Chondrocyte (in vitro differentiated cells): ENCODE results near the gene C12orf57. TPM values are rescaled to one million over a fixed set of nuclear protein-coding genes. Genes with fewer than 3 reads are reported as not detected.

Experiments used
- DNase-seq: peaks from one replicate; pipeline ENCODE4 v3.0.0; 2021; ENCODE audit warnings: mixed read lengths, low spot score
- H3K27ac Mint-ChIP-seq: one replicate; pipeline ENCODE4 v1.8.0; 2021; ENCODE audit warnings: mild to moderate bottlenecking, moderate library complexity, mixed read lengths; ENCODE audit not compliant: unreplicated experiment
- H3K27me3 Mint-ChIP-seq: 2 replicates; pipeline ENCODE4 v1.8.0; 2021; ENCODE audit warnings: low read depth, mixed read lengths
- H3K36me3 Mint-ChIP-seq: 2 replicates; pipeline ENCODE4 v1.8.0; 2021; ENCODE audit warnings: low read depth, mixed read lengths
- H3K4me1 Mint-ChIP-seq: 2 replicates; pipeline ENCODE4 v1.8.0; 2021; ENCODE audit warnings: low read depth, mild to moderate bottlenecking, mixed read lengths
- H3K4me3 Mint-ChIP-seq: one replicate; pipeline ENCODE4 v1.8.0; 2021; ENCODE audit warnings: mild to moderate bottlenecking, moderate library complexity, mixed read lengths; ENCODE audit not compliant: unreplicated experiment
- H3K9me3 Mint-ChIP-seq: 2 replicates; pipeline ENCODE4 v1.8.0; 2021; ENCODE audit warnings: low read depth, mixed read lengths
- CTCF ChIP-seq: fragments of 200-600 bp; sonication (generic); IDR thresholded peaks from 2 replicates; pipeline ENCODE4 v1.5.0; 2021; ENCODE audit warnings: antibody characterized with exemption, mild to moderate bottlenecking, moderate library complexity
- long read RNA-seq: library from polyadenylated mRNA; stranded (forward); transcript quantifications from one replicate; pipeline ENCODE4 v2.0.0, GENCODE V29; 2021
- total RNA-seq: library from RNA; stranded (reverse); gene quantifications from 3 replicates; pipeline ENCODE4 v1.2.1, GENCODE V29; 2021

C12orf57 gene
- 230 to 244 TPM (median 233 TPM) in 3 replicates for total RNA-seq
- long read RNA-seq, transcript C12orf57-202 (3 exons, 662 nt) = minor isoform, 18 of 128 reads
- long read RNA-seq, transcript C12orf57-204 (3 exons, 551 nt) = minor isoform, 5 of 128 reads
- long read RNA-seq, transcript C12orf57-201 (3 exons, 560 nt) = major isoform, 88 of 128 reads
- long read RNA-seq, partial matches to known transcripts = 17 of 128 reads
- long read RNA-seq, other reads (novel, unspliced or antisense) = 0 of 128 reads

GRCh38 chr12:6943722-6944380 lies at the start of gene C12orf57, which contains the start of gene RNU7-1:
C12orf57 (plus strand) TSS chr12:6944022; CDS start chr12:6944122, 100 bp downstream.
RNU7-1 (plus strand) TSS chr12:6943816.
- H3K4me3 Mint-ChIP-seq = peak within 1 kb of the TSS; percentile 91
- no peaks in the 10 kb centered on the region for H3K9me3 Mint-ChIP-seq
- no peak for DNase-seq
- peaks cover 45% of the 10 kb centered on the region for H3K4me1 Mint-ChIP-seq
- no peak for TF ChIP-seq CTCF
- peak within 1 kb of the TSS; percentile 92 for H3K27ac Mint-ChIP-seq
- peaks cover 16% of the 10 kb centered on the region for H3K36me3 Mint-ChIP-seq
- H3K27me3 Mint-ChIP-seq = no peaks in the 10 kb centered on the region

GRCh38 chr12:6894321-6894720 lies 49.5 kb upstream of the C12orf57 start:
- no peak for TF ChIP-seq CTCF
- no peaks in the 10 kb centered on the region for H3K36me3 Mint-ChIP-seq
- H3K4me1 Mint-ChIP-seq = peaks cover 28% of the 10 kb centered on the region
- no peak overlapping the region for H3K4me3 Mint-ChIP-seq
- no peaks in the 10 kb centered on the region for H3K27me3 Mint-ChIP-seq
- peak; percentile 29 for DNase-seq
- H3K9me3 Mint-ChIP-seq = no peaks in the 10 kb centered on the region
- no peak overlapping the region for H3K27ac Mint-ChIP-seq

- Mint-ChIP-seq H3K4me3 (no peak overlapping the region), H3K27ac (peak overlapping the region; percentile 81), H3K9me3 (no peaks in the 10 kb centered on the region), H3K27me3 (no peaks in the 10 kb centered on the region), H3K36me3 (no peaks in the 10 kb centered on the region), H3K4me1 (peaks cover 15% of the 10 kb centered on the region)
- TF ChIP-seq CTCF = no peak
- DNase-seq = no peak
Measured at GRCh38 chr12:6896846-6897435, 46.9 kb upstream of the C12orf57 start.

GRCh38 chr12:6899427-6899826 lies 44.4 kb upstream of the C12orf57 start:
- Mint-ChIP-seq H3K27me3 (no peaks in the 10 kb centered on the region), H3K4me3 (no peak overlapping the region), H3K4me1 (peaks cover 13% of the 10 kb centered on the region), H3K36me3 (no peaks in the 10 kb centered on the region), H3K27ac (no peak overlapping the region), H3K9me3 (no peaks in the 10 kb centered on the region)
- TF ChIP-seq CTCF = no peak
- DNase-seq = no peak

- no peak overlapping the region for H3K4me3 Mint-ChIP-seq
- no peaks in the 10 kb centered on the region for H3K9me3 Mint-ChIP-seq
- no peak overlapping the region for H3K27ac Mint-ChIP-seq
- TF ChIP-seq CTCF = no peak
- peaks cover 13% of the 10 kb centered on the region for H3K4me1 Mint-ChIP-seq
- no peaks in the 10 kb centered on the region for H3K27me3 Mint-ChIP-seq
- H3K36me3 Mint-ChIP-seq = no peaks in the 10 kb centered on the region
- no peak for DNase-seq
Measured at GRCh38 chr12:6899837-6900519, 43.8 kb upstream of the C12orf57 start.
